ENCODE measurements around the gene PIGM.

PIGM gene

DNA sequence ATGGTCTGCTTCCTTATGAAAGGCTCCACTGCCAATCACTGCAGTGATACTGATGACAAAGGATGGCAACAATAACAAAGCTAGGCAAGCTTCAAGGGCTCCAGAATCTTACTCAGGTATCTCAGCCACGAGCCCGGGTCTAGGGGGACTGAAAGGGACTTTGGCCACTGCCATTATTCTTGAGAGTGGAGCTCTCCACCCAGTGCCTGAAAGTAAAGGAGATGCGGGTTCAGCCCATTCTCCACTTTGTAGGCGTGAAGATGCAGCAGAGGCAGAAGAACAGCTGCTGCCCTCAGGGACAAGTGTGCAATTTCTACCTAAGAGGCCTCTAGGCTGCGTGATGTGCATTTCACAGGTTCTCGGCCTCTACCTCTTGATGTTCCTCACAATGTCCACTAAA, 46.3 kb downstream of the PIGM start:
- DNase-seq = no peak

DNA sequence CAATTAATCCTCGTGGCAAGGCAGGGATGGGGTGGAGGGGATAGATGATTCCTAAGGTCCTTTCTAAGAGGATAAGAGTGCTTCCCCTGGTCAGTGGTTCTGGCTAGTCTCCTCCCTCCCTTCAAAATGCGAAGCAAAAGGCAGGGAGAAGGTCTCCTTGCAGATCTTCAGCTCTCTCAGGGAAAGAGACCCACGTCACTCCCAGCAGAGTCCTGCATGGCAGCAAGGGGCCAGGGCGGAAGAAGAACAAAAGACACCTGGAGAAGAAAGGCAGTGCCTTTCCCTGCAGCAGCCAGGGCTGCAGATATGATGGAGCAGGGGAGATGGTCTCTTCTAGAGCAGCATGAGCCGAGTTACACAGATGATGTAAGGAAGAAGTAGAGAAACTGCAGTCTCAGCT, 48.1 kb downstream of the PIGM start:
- no peak for DNase-seq

DNA sequence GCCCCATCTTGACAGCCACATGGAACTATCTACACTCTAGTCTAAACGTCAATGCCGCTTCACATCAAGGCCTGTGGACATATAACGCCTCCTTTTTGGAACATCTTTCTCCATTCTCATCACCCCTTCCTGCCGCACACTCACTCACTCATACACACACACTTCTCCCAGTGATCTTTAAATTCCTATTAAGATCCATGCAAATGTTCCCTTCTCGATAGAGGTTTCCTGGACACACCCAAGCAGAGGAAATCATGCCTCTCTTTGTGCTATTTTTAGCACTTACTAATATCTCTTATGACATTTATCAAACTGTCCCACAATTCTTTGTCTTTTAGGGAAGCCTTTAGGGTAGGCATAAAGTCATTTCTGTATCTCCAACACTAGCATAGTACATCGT, 49.5 kb downstream of the PIGM start:
- DNase-seq = no peak

DNA sequence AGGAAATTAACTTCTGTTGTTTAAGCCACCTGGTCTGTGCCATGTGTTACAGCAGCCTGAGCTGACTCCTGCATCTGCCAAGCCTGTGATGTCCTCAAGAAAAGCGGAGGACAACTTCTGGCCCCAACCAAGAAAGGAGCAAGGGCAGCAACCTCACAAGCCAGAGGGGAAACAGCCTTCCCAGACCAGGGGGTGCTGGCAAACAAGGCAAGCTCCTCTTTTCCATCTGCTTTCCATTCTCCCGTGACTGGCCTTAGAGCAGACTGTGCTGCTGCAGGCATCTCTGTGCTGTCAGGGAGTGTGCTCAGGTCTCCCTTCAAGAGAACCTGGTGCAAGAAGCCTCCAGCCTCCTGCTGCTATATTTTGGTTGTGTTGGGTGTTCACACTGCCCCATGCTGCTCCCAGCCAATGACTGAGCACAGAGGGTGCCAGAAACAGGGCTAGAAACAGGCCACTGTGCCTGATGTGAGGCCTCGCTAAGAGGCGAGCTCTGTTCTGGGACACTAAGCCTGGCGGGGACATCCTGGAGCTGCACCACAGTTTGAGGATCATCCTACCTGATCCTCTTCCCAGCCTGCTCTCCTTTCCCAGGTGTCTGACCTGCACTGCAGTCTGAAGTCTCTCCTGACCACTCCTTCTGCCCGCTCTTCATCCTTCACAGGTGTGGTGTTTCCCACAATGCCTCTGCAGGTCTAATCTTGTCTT, 50.3 kb downstream of the PIGM start:
- no peak for DNase-seq

DNA sequence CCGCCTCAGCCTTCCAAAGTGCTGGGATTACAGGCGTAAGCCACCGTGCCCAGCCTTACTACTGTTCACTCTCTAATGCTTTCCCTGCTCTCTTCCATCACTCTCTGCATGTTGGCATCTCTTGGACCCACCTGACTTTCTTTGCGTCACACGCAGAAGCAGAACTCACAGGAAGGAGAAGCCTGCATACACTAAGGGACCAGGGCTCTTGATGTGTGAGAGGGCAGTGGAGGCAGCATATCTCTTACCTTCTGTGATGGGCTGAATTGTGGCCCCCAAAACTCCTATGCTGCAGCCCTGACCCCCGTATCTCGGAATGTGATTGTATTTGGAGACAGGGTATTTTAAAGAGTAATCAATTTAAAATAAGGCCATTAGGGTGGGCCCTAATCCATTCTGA, 51.0 kb downstream of the PIGM start:
- no peak for DNase-seq

DNA sequence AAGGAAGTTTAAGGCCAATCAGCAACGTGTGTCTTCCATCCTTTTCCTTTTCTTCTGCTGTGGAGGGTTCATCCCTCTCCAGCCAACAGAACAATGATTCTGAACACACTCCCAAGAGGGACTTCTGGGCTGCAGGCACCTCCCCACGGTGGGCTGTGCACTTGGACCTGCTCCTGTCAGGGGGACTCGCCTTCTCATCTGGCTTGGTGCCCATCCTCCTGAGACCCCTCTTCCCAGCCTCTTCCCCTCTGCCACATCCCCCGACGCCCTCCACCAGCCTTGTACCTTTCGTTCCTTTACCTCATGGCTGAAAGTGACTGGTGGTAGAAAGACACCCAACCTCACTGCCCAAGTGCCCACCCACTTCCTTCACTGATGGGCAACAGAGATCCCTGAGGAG, 51.7 kb downstream of the PIGM start:
- DNase-seq = no peak

DNA sequence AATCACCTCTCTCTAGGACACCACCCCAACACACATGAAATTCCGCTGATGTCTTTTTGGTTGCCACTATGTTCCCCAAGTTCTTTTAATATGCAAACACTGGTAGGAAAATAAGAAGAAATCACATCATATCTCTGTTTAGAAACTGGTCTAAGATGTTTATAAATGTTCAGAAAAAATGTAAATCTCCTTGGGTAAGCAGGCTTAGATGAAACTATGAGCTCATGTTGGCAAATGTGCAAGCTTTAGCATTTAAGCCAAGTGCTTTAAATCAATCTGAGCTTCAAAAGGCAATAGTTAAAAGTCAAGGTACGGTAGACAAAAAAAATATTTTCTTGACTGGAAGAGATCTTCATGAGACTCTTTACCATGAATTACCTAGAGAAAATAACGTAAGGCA, 52.5 kb downstream of the PIGM start:
- no peak for DNase-seq

DNA sequence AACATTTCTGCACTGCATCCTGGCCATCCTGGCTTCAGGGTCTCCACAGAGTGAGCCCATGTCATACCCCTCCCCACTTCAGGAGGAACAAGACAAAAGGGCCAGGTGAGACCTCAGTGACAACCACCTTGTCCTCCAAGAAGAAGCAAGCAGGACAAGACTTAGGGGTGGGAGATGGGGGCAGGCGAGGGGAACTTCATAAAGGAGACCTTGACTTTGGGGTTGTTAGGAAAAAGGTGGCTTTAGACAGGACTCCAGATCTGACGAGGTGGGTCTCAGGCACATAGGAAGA, 53.7 kb downstream of the PIGM start:
- no peak for DNase-seq

DNA sequence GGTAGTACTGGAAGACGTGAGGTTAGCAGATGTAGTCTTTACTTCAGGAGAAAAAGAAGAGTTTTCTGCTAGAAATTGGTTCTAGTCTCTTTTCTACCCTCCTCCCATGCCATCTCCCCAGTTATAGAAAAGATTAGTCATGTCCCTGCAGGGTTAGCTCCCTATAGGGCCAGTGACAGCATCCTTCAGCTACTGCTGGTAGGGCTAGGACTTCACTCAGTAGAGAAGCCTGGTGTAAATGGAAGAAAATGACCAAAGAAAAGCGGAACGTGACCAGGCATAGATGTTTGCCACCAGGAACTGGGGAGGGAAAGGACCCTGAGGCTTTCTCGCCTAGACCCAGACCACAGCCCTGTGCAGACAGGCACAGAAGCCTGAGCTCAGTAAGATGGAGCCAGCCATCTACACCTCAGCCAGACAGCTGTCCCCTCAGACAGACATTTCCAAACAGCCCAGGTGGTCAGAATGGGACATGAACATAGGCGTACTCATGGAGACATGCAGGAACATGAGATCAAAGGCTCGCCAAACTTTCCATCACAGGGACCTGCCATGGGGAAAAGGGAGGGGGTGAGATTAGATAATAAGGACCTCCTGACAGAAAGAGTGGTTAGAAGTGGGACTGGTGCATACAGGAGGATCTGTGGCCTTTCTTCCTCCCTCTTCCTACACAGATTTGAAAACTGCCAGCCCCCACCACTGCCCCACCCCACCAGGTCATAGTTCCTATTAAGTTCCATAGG, 54.3 kb downstream of the PIGM start:
- no peak for DNase-seq
